Omental fat pad (tissue), 4 donors: Measurements from ENCODE around the gene CCL16. TPM values are rescaled to one million over a fixed set of nuclear protein-coding genes. Genes with fewer than 3 reads are reported as not detected.
"Not testable (repeated sequence)": the region's sequence is repeated elsewhere in the genome, so short reads cannot be mapped to it uniquely, and the experiment has no call there.

Source experiments
- ATAC-seq: fragments of 150-250 bp; one replicate; pipeline ENCODE4 v1.9.1; 2016; ENCODE audit warnings: mild to moderate bottlenecking, moderate library complexity; ENCODE audit not compliant: low FRiP score
- DNase-seq: peaks from one replicate; pipeline ENCODE4 v3.0.0-alpha.2; 2019; ENCODE audit warnings: low spot score
- total RNA-seq, 4 donors: library from RNA; depleted of rRNA; stranded (reverse); fragments of >200 nt; gene quantifications; one replicate each; pipeline ENCODE4 v1.1.0, GENCODE V29; 2016
- TF ChIP-seq, protein P1 (sequence below), 3 donors: fragments of 450-650 bp; IDR thresholded peaks; one replicate each; pipeline ENCODE4 v1.5.1; 2016 to 2017; ENCODE audit warnings: antibody characterized with exemption in 3 of 3, mild to moderate bottlenecking in 3 of 3, moderate library complexity in 2 of 3

Gene CCL16, protein sequence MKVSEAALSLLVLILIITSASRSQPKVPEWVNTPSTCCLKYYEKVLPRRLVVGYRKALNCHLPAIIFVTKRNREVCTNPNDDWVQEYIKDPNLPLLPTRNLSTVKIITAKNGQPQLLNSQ
- total RNA-seq = 1 to 10 TPM in 1 of 4 donors, under 1 TPM in 1, not detected in 2; 0.69 to 2.8 TPM

DNA sequence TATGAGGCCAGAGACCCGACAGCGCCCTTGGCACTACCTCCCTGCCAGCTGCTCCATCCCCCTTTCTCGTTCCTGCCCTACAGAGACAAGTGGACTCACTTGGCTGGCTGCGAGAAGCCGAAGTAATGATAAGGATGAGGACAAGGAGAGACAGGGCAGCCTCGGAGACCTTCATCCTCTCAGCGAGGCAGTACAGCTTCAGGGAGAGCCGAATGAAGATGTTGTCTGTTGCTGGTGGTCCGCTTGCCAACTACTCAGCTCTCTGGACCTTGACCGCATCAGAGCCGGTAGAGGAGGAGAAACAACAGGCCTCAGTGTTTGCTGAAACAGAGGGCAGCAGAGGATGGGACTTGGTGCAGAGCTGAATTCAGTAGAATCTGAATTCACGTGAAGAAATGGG is at the start of gene CCL16:
CCL16 (minus strand) TSS at position 252 of the 400 bp plus-strand sequence; CDS start at position 175, 77 bp downstream.
- TF ChIP-seq, protein P1, sequence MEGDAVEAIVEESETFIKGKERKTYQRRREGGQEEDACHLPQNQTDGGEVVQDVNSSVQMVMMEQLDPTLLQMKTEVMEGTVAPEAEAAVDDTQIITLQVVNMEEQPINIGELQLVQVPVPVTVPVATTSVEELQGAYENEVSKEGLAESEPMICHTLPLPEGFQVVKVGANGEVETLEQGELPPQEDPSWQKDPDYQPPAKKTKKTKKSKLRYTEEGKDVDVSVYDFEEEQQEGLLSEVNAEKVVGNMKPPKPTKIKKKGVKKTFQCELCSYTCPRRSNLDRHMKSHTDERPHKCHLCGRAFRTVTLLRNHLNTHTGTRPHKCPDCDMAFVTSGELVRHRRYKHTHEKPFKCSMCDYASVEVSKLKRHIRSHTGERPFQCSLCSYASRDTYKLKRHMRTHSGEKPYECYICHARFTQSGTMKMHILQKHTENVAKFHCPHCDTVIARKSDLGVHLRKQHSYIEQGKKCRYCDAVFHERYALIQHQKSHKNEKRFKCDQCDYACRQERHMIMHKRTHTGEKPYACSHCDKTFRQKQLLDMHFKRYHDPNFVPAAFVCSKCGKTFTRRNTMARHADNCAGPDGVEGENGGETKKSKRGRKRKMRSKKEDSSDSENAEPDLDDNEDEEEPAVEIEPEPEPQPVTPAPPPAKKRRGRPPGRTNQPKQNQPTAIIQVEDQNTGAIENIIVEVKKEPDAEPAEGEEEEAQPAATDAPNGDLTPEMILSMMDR (IDR thresholded peaks at IDR 0.05) = no peak
- ATAC-seq (no peak), DNase-seq (no peak)

DNA sequence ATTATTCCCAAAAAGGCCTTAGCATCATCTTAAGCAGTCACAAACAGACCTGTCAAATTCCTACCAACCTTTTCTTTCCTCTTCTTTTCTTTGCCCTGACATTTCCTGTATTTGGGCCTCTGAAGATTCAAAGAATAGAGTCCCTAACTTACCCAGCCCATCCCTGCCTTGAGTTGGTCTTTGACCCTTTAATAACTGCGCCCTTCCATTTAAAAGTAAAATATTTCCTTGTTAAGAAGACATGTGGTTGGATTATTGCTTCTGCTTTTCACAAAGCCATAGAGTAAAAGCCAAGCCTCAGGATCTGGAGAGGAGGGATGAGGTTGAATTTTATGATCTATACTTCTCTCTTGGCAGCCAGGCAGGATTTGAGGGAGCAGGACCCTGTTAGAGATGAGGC is 49.7 kb upstream of the CCL16 start:
- ATAC-seq (no peak), DNase-seq (no peak)
- TF ChIP-seq, protein P1 (IDR thresholded peaks at IDR 0.05) = no peak

DNA sequence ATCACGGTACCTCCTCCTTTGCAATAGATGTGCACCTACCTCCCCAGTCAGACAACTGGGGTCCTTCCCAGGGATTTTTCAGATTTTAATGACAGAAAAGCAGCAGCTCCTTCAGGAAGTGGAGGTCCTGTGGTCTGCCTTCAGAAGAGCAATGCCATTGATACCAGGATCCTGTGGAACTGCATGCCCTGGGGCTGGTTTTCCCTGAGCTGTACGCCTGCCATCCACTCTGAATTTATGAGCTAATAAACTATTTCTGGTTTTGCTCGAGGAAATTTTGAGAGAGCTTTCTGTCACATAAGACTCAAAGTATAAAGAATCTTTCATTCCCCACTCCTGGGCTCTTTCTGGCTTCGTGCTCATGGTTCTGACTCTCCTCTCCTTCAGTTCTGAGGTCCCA is 46.5 kb upstream of the CCL16 start:
- DNase-seq (no peak), ATAC-seq (no peak)
- TF ChIP-seq, protein P1 (IDR thresholded peaks at IDR 0.05) = no peak

DNA sequence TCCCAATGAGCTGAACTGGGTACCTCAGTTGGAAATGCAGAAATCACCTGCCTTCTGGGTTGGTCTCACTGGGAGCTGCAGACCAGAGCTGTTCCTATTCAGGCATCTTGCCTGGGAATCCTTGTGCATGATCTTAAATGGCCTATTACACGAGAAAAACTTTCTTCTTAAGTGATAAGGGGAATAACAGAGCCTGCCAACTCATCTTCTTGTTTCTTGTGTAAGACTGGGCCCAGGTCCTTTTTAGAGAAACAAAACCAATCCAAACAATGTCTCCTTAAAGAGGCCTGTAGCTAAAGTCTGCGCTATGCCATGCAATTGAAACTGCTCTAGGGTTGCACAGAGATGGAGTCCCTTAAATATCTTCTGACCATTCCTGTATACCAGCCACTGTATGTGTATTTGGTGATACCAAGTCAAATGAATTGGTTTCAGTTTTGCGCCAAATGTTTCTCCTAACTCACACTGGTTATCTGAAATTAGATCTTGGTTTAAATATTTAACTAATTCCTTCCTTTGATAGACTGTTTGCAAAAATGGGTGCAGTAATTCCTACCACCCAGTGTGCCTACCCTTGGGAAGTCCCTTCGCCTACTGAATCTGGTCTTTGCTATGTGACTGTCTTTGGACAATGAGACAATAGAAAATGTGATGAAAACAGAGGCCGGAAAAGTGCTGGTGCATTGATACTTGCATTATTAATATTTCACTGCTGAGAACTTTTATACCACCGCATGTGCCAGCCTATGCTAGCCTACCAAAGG is 43.0 kb upstream of the CCL16 start:
- no peak for ATAC-seq
- TF ChIP-seq, protein P1 (IDR thresholded peaks at IDR 0.05) = no peak
- no peak for DNase-seq

DNA sequence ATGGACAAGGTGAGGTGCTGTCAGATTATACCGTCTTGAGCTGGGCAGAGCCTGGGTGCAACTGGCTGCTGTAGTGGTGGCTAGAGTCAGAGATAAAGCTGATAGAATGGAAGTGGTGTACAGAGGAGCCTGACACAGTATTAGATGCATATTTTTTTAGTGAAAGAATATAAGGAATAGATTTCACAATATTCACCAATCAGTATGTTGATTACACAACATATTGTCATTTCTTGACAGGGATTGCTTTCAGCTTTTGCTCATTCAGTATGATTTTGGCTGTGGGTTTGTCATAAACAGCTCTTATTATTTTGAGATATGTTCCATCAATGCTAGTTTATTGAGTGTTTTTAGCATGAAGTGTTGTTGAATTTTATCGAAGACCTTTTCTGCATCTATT is 38.1 kb upstream of the CCL16 start:
- no peak for ATAC-seq
- no peak for DNase-seq
- TF ChIP-seq, protein P1 (IDR thresholded peaks at IDR 0.05) = no peak

- no peak for ATAC-seq
- no peak for DNase-seq
- TF ChIP-seq, protein P1 (IDR thresholded peaks at IDR 0.05) = no peak
Observed at GRCh38 chr17:36017799-36018198, 36.5 kb upstream of the CCL16 start, which contains the start of gene CCL23. Gene CCL23, minus strand, starts transcription at chr17:36017972. Its CDS starts 75 bp downstream, at chr17:36017897.

DNA sequence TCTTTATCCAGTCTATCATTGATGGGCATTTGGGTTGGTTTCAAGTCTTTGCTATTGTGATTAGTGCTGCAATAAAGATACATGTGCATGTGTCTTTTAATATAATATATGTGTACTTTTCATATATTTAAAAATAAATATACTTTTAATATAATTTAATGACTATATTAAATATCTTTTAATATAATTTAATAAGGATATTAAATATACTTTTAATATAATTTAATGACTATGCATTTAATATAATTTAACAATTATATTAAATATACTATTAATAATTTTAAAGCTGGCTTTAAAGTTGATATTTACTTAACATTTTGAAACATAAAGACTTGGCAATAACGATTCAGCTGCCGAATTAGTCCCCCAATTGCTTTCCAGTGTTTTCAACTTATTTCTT is 35.3 kb upstream of the CCL16 start:
- ATAC-seq = no peak
- no peak for DNase-seq
- TF ChIP-seq, protein P1 (IDR thresholded peaks at IDR 0.05) = no peak

- not testable (repeated sequence) for DNase-seq, ATAC-seq
Observed at GRCh38 chr17:36015895-36016294, 34.6 kb upstream of the CCL16 start.
